IMR-90 (cell line): ENCODE data around the gene DOK6. TPM values are rescaled to one million over a fixed set of nuclear protein-coding genes. Genes with fewer than 3 reads are reported as not detected.

Source experiments
- ATAC-seq: fragments of 200-7000 bp; cut with Tn5 transposase; 2 replicates; pipeline ENCODE4 v1.9.1; 2020; ENCODE audit warnings: low read depth, mild to moderate bottlenecking, moderate library complexity
- BruUV-seq: library from RNA; stranded (reverse); fragments of 400-500 nt; replicated peaks from 2 replicates; lab custom pipeline; 2021; lab: Mats Ljungman, UMichigan
- CTCF ChIA-PET: fragments of 300-600 bp; formaldehyde crosslinking; extraction: SDS; loops from one replicate; lab custom pipeline; 2021; ENCODE audit warnings: antibody characterized with exemption; lab: Yijun Ruan, JAX
- POLR2A ChIA-PET: fragments of 300-600 bp; sonication (Branson Sonifier 250); formaldehyde crosslinking; loops from one replicate; lab custom pipeline; 2022; ENCODE audit warnings: antibody characterized with exemption; ENCODE audit not compliant: unreplicated experiment; lab: Charles Lee
- DNase-seq: peaks from one replicate; pipeline ENCODE4 v3.0.0; 2013
- H2AFZ ChIP-seq: replicated peaks from 2 replicates; pipeline ENCODE3; 2013; ENCODE audit warnings: low read length, mild to moderate bottlenecking; ENCODE audit not compliant: poor library complexity
- H2AK5ac ChIP-seq: 2 replicates; pipeline ENCODE4 v1.6.1; 2013; ENCODE audit warnings: low read depth, low read length, inconsistent platforms
- H2AK9ac ChIP-seq: replicated peaks from 2 replicates; pipeline ENCODE3; 2013; ENCODE audit warnings: mild to moderate bottlenecking, low read depth, low read length, moderate library complexity; ENCODE audit not compliant: poor library complexity
- H2BK120ac ChIP-seq: 2 replicates; pipeline ENCODE4 v1.6.1; 2013; ENCODE audit warnings: low read depth, low read length, inconsistent platforms
- H2BK15ac ChIP-seq: 3 replicates; pipeline ENCODE4 v1.6.1; 2013; ENCODE audit warnings: low read depth, low read length, inconsistent platforms
- H2BK20ac ChIP-seq: 2 replicates; pipeline ENCODE4 v1.6.1; 2013; ENCODE audit warnings: low read depth, mild to moderate bottlenecking, inconsistent platforms, low read length, moderate library complexity
- H2BK5ac ChIP-seq: 2 replicates; pipeline ENCODE4 v1.6.1; 2013; ENCODE audit warnings: mild to moderate bottlenecking, low read depth, low read length, inconsistent platforms; ENCODE audit not compliant: poor library complexity, severe bottlenecking
- H3K14ac ChIP-seq: replicated peaks from 2 replicates; pipeline ENCODE4 v1.6.1; 2013; ENCODE audit warnings: low read depth, low read length, inconsistent platforms
- H3K18ac ChIP-seq: 2 replicates; pipeline ENCODE4 v1.6.1; 2013; ENCODE audit warnings: low read depth, low read length, control low read depth
- H3K23ac ChIP-seq: 2 replicates; pipeline ENCODE4 v1.6.1; 2013; ENCODE audit warnings: low read depth, low read length, inconsistent platforms
- H3K27ac ChIP-seq: 2 replicates; pipeline ENCODE4 v1.5.1; 2013; ENCODE audit warnings: mild to moderate bottlenecking, control low read depth, low read length; ENCODE audit not compliant: insufficient read depth
- H3K27me3 ChIP-seq: 2 replicates; pipeline ENCODE4 v1.6.1; 2013; ENCODE audit warnings: low read length; ENCODE audit not compliant: control insufficient read depth, insufficient read depth
- H3K36me3 ChIP-seq: 2 replicates; pipeline ENCODE4 v1.6.1; 2013; ENCODE audit warnings: low read length, mixed read lengths; ENCODE audit not compliant: control insufficient read depth, insufficient read depth
- H3K4ac ChIP-seq: 2 replicates; pipeline ENCODE4 v1.6.1; 2013; ENCODE audit warnings: low read depth, low read length, inconsistent platforms
- H3K4me1 ChIP-seq: 2 replicates; pipeline ENCODE4 v1.6.1; 2013; ENCODE audit warnings: low read length, mixed read lengths; ENCODE audit not compliant: control insufficient read depth, insufficient read depth
- H3K4me2 ChIP-seq: 2 replicates; pipeline ENCODE4 v1.6.1; 2013; ENCODE audit warnings: low read depth, mild to moderate bottlenecking, control low read depth, low read length, moderate library complexity
- H3K4me3 ChIP-seq: 2 replicates; pipeline ENCODE4 v1.5.1; 2013; ENCODE audit warnings: low read depth, mild to moderate bottlenecking, control low read depth, low read length, moderate library complexity; ENCODE audit not compliant: insufficient read depth
- H3K56ac ChIP-seq: 2 replicates; pipeline ENCODE4 v1.6.1; 2013; ENCODE audit warnings: low read length, inconsistent platforms; ENCODE audit not compliant: insufficient read depth; ENCODE audit errors: extremely low read depth
- H3K79me1 ChIP-seq, 2 experiments: 2 replicates each; pipeline ENCODE4 v1.6.1; 2013; ENCODE audit warnings: low read length in 2 of 2, inconsistent platforms in 1 of 2, low read depth in 1 of 2
- H3K9ac ChIP-seq: 2 replicates; pipeline ENCODE4 v1.6.1; 2013; ENCODE audit warnings: low read depth, low read length, control low read depth
- H3K9me1 ChIP-seq: 2 replicates; pipeline ENCODE4 v1.6.1; 2013; ENCODE audit warnings: low read length, inconsistent platforms; ENCODE audit not compliant: insufficient read depth
- H3K9me3 ChIP-seq: 2 replicates; pipeline ENCODE4 v1.6.1; 2013; ENCODE audit warnings: low read length; ENCODE audit not compliant: control insufficient read depth, insufficient read depth
- H4K20me1 ChIP-seq: 2 replicates; pipeline ENCODE4 v1.6.1; 2013; ENCODE audit warnings: low read length, inconsistent platforms; ENCODE audit not compliant: insufficient read depth
- H4K5ac ChIP-seq: 2 replicates; pipeline ENCODE4 v1.6.1; 2013; ENCODE audit warnings: mild to moderate bottlenecking, low read depth, low read length, control low read depth
- H4K8ac ChIP-seq, 2 experiments: 2 replicates each; pipeline ENCODE4 v1.6.1; 2013; ENCODE audit warnings: low read depth in 2 of 2, low read length in 2 of 2, control low read depth in 1 of 2, inconsistent platforms in 1 of 2
- H4K91ac ChIP-seq: 2 replicates; pipeline ENCODE4 v1.6.1; 2013; ENCODE audit warnings: low read depth, low read length, inconsistent platforms; ENCODE audit not compliant: insufficient read depth
- BHLHE40 ChIP-seq: fragments of 150-350 bp; IDR thresholded peaks from 2 replicates; pipeline ENCODE4 v1.6.1; 2016; ENCODE audit warnings: mild to moderate bottlenecking, low read depth, low read length
- CEBPB ChIP-seq: IDR thresholded peaks from 2 replicates; pipeline ENCODE4 v1.6.1; 2012; ENCODE audit warnings: low read depth, low read length, improper control_type of control experiment
- NFE2L2 ChIP-seq: fragments of 150-350 bp; IDR thresholded peaks from 2 replicates; pipeline ENCODE4 v1.6.1; 2016; ENCODE audit warnings: low read depth, mild to moderate bottlenecking, low read length
- WGBS, 2 experiments: methylation state at CpG; one replicate each; pipeline versions ENCODE4 v1.1.5 to v1.1.7; 2013; ENCODE audit warnings: missing lambda C conversion rate in 2 of 2; ENCODE audit not compliant: insufficient read length in 1 of 2; ENCODE audit errors: extremely low coverage in 2 of 2; 5-methylcytosine and 5-hydroxymethylcytosine counted together
- dilution Hi-C: fragments of 300-500 bp; cut with HindIII; formaldehyde crosslinking; loops from one replicate; pipeline ENCODE4 v1.14.3; 2018; ENCODE audit warnings: low sequenced_read_pairs; ENCODE audit not compliant: unreplicated experiment
- in situ Hi-C: fragments of 300-500 bp; cut with MboI; formaldehyde crosslinking; loops from 3 replicates; pipeline ENCODE4 v1.14.3; 2019; ENCODE audit warnings: low sequenced_read_pairs, inconsistent platforms, mixed read lengths
- intact Hi-C: fragments of 100-400 bp; cut with micrococcal nuclease; formaldehyde crosslinking; loops from 2 replicates; pipeline ENCODE4 v1.10.0; 2022
- polyA plus RNA-seq, 3 experiments: library from polyadenylated mRNA; depleted of rRNA; stranded (reverse); fragments of >200 nt; gene quantifications; 2 replicates each; pipeline ENCODE4 v1.2.3, GENCODE V29; 2012; ENCODE audit warnings: low replicate concordance in 1 of 3
- total RNA-seq: library from RNA; depleted of rRNA; stranded (reverse); fragments of >200 nt; gene quantifications from 2 replicates; pipeline ENCODE4 v1.2.3, GENCODE V29; 2012

Gene DOK6
- total and polyA plus RNA-seq, 2 of the 4 experiments (the other 2 are of a cell fraction): 1.9 to 2.7 TPM

- H2AFZ ChIP-seq: no peak overlapping the region
- POLR2A ChIA-PET: no interaction called here
- peak; percentile 93 for ATAC-seq
These were observed 387.3 kb downstream of the DOK6 start for GRCh38 chr18:69787825-69788547.

More at GRCh38 chr18:69787825-69788547, 387.3 kb downstream of the DOK6 start:
- Histone ChIP-seq H3K4me3 (no peak overlapping the region), H4K5ac (peak overlapping the region; percentile 22; the same call in 1 of the 2 replicates), H4K20me1 (no peaks in the 10 kb centered on the region), H3K9ac (no peak overlapping the region), H3K23ac (no peak overlapping the region), H2AK9ac (no peak overlapping the region), H2BK15ac (peak overlapping the region; percentile 22; the same call in 1 of the 3 replicates), H4K91ac (peak overlapping the region; percentile 56; the same call in 1 of the 2 replicates), H3K9me3 (no peaks in the 10 kb centered on the region), H3K4me1 (peaks cover 7% of the 10 kb centered on the region; the same call in 1 of the 2 replicates), H2BK20ac (peak overlapping the region; percentile 85), H4K8ac (peak overlapping the region in 1 of 2 experiments; percentile 0; a peak in 2 of 4 replicates), H2AK5ac (no peak overlapping the region), H3K9me1 (no peaks in the 10 kb centered on the region), H3K27ac (peak overlapping the region; percentile 56; the same call in 1 of the 2 replicates), H2BK120ac (peak overlapping the region; percentile 82), H3K79me1 (no peaks in the 10 kb centered on the region), H2BK5ac (peak overlapping the region; percentile 74), H3K4me2 (peak overlapping the region; percentile 50; the same call in 1 of the 2 replicates), H3K14ac (peak overlapping the region; percentile 12; the same call in 1 of the 2 replicates), H3K18ac (peak overlapping the region; percentile 94; the same call in 1 of the 2 replicates), H3K27me3 (no peaks in the 10 kb centered on the region), H3K36me3 (no peaks in the 10 kb centered on the region), H3K56ac (peak overlapping the region; percentile 7; the same call in 1 of the 2 replicates), H3K4ac (peak overlapping the region; percentile 64; the same call in 1 of the 2 replicates)
- CTCF ChIA-PET: interaction anchor here (0.8 kb wide), 1 partner anchor 137 kb away, joined by 3 read pairs; no protein-coding TSS in a partner anchor
- TF ChIP-seq NFE2L2 (peak; percentile 61; the same call in 1 of the 2 replicates), CEBPB (no peak), BHLHE40 (peak; percentile 68; the same call in 1 of the 2 replicates)
- in situ Hi-C loops: no loop called here
- no CpG with 5 or more reads among the region's 4 CpGs for WGBS, 2 experiments
- DNase-seq: peak; percentile 83
- BruUV-seq: no TSS peak
- intact Hi-C loops: loop anchor here (10.0 kb wide), 2 partner anchors 287 to 943 kb away; no protein-coding TSS in a partner anchor
- dilution Hi-C loops: no loop called here
